Hypothalamus (tissue), 51 donors: Measurements from ENCODE around the gene GGCX.

Source experiments
- DNase-seq, 51 donors: peaks; one replicate each; lab custom pipeline; 2025; lab: John Stamatoyannopoulos, UW

Gene GGCX

DNA sequence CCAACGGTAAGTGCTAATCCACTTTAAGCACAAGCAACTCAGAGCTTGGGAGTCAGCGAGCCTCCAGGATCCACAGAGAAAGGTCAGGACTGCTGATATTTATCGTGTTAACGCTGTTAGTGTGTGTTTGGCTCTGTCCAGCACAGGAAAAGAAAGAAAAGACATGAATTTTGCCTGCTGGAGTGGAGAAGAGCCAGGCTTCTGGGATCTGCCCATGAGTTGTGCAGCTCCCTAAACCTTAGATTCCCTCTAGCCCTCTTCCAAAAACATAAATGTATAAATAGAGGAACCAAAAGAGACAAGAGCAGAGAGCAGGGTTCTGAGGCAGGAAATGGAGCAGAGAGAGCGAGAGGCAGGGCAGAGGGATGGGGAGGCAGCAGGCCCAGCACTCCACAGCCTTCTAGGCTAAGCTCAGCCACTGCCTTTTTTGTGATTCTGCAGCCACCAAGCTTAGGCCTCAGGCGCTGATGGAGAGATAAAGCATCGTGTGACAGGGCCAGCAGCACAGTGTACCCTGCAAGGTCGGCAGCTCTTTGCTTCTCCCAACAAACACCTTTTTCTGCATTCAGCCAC is 36.9 kb downstream of the GGCX start:
- DNase-seq: peak in 9 of 51 donors; percentile 25 to 48 (median 40)

DNA sequence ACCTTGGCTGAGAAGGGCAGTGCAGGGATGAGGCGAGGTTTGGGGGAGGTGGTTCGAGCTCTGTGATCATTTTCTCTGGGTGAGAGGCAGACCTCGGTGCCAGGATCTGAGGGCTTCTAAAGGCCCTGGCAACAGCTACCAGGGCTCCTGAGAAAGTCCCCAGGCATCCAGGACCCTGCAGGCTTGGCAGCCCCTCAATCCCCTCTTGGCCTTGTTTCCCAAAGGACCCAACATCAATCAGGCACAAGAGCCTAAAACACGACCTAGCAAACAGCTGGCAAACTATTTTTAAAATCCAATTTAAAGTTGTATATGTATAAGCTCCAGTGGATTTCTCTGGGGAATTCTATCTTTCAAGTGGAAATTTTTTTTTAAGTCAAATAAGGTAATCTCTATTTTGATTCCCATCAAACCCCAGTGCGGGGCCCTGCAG is 37.4 kb downstream of the GGCX start:
- peak in 21 of 51 donors; percentile 11 to 68 (median 33) for DNase-seq

DNA sequence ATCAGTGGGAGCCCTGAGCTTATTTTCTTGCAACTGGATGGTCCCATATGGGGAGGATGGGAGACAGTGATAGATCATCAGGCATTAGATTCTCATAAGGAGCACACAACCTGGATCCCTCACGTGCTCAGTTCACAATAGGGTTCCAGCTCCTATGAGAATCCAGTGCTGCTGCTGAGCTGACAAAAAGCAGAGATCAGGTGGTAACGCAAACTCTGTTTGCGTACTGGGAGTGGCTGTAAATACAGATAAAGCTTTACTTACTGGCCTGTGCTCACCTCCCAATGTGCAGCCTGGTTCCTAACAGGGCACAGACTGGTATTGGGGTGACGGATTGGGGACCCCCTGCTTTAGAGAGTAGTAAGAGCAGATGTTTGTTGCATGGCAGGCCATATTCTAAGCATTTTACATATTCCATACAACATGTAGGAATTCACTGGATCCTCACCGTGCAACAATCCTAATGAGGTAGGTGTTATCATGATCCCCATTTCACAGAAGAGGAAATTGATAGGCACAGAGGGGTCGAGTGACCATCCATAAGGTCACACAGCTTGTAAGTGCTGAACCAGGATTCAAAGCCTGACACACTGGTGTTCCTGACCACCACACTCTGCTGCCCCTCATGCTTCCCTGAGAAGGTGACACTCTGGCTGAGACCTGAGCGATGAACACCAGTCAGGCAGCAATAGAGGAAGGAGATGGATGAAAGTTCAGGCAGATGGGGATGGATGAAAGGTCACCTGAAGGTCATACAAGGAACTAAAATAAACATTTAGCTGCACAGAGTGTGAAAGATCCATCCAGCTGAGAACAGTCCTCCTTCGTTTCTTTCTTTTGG is 38.0 kb downstream of the GGCX start:
- DNase-seq: no peak

DNA sequence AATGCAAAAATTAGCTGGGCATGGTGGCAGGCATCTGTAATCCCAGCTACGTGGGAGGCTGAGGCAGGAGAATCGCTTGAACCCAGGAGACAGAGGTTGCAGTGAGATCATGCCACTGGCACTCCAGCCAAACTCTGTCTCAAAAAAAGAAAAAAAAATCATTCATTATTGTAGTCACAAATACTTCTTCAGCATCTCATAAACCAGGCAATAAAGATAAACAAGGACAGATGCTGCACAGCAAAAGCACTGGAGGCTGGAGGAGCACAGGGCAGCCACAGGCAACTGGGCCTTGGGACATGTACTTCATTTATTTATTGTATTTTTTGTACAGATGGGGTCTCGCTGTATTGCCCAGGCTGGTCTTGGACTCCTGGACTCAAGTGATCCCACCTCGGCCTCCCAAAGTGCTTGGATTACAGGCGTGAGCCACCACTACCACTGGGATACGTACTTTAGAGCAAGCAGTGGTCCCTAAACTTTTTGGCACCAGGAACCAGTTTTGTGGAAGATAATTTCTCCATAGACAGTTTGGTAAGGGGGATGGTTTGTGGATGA is 39.1 kb downstream of the GGCX start:
- no peak for DNase-seq

DNA sequence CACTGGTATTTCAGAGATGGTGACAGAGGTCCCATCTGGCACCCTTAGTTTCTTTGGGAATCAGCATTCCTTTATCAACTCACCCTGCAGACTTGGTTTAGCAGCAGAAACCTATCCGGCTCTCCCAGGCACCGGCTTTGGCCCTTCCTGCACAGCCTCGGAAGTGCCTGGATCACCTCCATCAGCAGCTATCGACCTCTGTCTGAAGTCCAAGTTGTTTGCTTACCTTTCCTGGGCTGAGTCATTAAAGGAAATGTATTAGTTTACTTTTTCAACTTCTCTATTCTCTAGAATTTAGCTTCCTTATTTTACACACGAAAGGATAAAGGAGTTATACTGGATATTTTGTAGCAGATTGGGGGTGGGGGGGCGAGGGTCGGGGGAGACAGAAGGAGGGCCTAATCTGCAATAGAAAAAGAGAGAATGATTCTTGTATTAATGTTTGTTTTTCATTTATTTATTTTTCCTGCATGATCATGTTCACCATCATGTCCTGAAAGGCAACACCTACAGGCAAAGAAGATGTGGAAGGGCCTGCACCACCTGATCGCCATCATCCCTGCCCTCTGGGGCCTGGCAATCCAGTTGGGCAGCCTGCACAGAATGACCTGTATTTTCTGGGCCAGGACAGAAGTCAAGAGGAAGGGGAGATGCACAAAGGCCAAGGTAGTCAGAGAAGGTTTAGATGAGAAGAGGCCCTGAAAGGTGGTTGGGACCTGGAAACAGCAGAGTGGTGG is 44.5 kb downstream of the GGCX start:
- DNase-seq: no peak

DNA sequence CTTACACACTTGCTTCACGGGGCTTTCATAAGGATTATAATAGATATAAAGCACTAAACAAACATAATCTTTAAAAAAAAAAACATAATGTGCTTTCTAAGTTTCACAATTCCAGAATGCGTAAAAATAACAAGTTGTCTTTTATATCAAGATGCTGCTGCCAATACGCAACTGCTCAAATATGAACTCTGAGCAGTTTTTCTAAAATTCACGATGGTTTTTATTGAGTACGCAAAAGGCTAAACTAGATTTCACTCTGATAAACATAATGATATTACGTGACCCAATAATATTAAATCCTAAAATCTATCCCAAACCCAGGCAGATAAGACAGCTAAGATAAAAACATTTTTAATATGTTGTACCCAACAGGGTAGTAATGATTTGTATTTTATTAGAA is 47.0 kb downstream of the GGCX start:
- DNase-seq: no peak

DNA sequence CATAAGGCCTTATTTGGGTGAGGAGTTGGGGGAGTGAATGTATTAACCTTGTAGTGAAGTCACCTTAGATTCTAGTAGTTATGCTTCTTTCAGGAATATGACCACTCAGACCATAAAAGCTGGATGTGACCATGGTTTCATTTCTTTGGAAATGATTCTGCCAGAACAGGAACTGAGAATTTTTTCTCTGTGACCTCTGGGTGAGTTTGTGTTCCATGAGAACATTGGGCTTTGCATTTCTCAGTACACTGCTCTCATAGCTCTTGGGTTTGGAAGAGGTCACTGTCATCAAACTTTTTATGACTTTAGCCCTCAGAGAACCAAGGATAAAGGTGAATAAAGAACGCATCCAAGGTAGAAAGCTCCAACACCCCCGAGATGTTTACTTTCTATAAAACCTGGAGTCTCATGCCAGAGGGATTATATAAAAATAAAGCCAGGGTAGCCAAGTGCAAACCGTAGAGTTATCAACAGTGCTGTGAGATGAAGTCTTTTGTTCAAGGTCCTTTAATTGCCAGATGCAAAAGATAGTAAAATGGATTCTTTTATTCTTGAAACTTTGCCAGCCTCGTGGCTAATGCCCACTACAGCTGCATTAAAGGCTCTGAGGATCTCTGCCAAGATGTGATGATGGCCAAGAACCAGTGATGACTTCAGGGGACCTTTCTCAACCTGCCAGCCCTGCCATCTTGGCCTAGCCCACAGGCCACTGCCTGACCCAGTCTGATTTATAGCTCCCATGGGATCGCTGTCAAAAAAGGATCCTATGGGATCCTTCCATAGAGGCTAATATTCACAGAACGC is 50.1 kb downstream of the GGCX start:
- no peak for DNase-seq

DNA sequence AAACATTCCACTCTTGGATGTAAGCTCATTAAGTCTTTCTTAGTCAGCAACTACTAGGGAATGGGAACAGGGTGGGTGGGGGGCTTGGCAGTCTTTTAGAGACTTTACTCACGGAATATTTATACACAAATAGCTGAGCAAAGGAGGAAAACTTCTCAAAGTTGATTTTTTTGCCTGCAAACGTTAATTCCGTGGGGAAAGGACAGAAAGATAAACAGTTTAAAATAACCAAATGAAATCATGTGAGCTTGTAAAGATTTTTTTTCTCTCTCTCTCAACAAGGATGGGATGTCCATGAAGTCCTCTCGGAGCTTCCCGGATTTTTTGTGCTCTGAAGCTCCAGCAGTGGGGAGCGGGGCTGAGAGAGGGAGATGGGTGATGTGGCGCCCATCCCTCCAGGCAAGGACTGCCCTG is 54.5 kb downstream of the GGCX start:
- no peak for DNase-seq

DNA sequence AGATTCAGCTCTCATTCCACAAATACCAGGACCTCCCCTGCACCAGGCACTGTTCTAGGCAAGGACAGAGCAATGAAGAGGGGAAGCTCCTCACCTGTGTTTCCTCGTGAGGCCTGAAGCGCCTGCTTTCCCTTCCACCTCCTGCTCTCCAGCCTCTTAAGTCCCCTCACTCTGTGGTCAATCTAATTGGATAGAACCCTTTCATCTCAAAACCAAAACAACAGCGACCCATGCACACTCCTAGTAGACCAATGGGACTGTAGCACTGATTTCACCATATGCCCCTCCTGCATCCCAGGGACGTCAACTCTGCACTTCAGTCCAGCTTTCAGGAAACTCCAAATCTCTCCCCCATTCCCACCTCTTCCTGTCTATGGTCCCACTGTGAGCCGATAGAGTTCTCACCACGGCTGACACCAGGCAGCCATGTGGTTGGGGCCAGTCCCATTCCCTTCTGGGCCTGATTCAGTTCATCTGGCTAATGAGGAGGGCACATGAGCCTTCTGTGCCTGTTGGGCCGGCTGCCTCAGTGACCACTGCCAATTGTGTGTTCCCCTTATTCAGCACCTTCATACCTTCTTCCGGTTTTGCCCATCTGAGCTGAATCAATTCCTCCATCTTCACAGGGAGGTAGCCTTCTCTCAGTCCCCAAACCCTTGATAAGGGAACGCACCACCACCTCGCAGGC is 55.6 kb downstream of the GGCX start:
- no peak for DNase-seq

DNA sequence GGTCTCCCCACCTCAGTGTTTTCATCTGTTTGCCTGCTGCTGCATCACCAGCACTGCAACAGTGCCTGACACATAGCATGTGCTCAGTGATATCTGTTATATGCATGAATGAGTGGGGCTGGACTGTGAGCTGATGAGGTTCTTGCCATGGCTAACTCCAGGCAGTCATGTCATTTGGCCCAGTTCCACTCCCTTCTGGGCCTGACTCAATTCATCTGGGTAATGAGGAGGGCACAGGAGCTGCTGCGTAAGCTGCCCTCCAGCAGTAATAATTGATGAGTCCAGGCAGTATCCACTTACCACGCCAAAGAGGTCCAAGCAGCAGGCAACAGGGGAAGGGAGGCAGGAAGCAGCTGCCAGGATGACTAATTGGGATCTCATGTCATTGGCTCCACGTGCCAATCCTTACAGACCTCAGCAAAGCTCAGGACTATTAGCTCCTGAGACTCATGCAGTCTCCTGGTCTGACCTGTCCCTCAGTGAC is 56.5 kb downstream of the GGCX start:
- DNase-seq: peak in 7 of 51 donors; percentile 13 to 57 (median 31)

DNA sequence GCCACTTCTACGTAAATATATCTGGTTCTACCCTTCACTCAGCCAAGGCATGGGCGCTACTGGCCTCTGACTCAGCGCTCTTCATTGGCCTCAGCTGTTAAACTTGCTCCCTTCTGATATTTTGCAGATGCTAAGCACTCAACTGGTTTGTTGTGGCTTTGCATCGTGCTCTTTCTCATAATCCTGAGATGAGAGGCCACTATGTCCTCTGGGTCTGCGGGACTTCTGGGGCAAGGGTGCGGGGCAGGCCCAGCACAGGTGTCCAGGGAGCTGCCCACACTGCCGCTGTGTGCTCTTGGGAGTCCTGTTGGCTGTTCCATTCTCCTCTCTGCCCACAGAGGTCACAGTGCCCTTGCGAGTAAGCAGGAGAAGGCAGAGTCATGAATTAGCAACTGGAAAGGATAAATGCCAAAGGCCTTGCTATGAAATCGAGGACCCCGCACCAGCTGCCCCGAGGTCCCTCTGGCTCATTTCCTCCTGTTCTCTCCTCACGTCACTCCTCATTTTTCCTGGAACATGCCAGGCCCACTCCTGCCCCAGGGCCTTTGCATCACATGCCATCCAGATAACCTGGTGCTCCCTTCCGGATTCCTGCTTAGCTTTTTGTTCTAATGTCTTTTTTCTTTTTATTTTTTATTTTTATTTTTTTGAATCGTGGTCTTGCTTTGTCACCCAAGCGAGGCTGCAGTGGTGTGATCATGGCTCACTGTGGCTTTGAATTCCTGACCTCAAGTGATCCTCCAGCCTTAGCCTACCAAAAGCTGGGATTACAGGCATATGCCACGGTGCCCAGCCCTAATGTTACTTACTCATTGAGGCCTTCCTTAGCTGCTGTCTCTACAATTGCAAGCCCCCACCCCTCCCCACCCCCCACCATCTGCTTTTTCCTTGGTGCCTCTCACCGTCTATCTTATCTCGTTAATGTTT is 57.2 kb downstream of the GGCX start:
- no peak for DNase-seq

DNA sequence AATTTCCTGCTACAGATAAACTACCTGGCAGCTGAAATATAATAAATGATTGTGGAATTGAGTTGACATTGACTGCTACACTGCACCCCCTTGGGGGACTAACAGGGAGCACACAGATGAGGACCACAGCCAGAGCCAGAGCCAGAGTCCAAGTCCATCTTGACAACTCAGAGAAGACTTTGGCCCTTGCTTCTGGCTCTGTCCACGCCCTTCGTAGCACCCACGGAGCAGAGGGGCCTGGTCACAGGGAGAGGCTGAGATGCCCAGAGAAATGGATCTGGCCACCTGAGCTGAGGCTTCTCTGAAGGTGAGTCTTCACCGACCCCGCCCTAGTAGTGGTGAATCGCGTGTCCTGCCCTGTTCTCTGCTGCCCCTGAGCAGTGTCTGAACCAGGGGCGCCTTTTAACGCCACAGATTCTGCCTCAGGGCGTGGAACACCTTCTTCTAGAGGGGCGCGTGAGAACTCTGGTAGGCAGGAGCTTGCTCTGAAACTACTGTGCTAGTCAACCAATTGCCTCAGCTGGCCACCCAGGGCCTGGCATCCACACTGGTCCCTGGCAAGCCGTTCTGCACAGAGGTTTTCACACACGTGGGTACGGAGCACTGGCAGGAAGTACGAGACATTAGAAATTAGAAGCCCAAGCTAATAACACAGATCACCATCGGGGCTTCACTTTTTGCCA is 58.0 kb downstream of the GGCX start:
- peak in 10 of 51 donors; percentile 6 to 38 (median 17) for DNase-seq

DNA sequence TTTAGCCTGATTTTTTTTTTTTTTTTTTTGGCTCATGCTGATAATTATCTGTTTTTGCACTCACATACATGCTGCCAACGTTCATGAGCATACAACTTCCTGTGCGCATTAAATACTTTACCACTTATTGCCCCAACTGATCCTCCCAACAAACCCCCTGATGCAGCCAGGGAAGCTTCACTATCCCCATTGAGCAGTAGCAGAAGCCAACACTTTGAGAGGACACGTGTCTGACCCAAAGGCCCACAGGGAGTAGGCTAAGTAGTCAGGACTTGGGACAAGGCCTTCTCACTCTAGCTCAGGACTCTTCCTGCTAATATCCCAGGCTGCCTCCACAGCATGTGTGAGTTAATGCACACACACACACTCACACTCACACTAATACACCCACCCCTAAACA is 58.6 kb downstream of the GGCX start:
- no peak for DNase-seq

DNA sequence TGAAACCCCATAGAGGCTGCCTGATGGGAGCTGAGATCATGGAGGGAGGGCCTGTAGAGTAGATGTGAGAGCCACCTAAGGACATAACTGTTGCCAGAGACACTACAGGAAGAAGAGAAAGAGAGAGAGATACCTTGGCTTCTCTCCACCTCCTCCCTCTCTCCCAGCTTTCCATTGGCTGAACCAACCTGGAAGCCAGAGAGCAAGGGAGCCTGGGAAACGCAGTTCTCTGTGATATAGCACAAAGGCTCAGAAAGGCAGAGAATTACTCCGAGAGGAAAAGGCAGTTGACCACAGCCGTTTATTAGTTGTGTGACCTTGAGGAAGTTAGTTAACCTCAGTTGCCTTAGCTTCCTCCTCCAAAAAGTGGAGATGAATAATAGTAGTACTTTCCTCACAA is 60.0 kb downstream of the GGCX start:
- no peak for DNase-seq

DNA sequence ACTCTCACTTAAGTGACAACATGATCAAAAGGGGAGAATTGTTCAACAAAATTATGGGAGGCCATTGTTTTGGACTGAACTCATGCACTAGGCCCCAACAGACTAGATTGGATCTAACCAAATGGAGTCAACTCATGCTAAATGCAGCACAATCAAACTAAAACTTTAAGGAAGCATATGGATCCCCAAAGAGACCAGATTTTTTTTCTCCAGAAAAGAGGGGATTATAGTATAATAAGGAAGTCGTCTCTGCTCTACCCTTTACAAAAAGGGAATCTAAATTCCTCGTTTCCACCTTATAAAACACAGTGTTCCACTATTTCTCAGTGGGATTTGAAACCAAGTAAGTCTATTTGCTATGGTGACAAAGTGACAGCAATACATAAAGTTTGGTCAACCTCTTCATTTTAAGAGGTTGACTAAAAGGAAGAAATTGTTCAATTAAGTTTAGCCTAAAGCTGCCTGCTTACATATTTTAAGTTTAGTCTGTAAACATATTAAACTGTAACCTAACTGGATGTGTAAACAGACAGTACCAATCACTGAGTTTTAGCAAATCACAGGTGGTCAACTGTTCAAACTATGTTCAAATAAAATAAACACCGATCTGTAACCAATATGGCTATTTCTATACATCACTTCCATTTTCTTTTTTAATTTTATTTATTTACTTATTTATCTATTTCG is 63.2 kb downstream of the GGCX start:
- DNase-seq: no peak

DNA sequence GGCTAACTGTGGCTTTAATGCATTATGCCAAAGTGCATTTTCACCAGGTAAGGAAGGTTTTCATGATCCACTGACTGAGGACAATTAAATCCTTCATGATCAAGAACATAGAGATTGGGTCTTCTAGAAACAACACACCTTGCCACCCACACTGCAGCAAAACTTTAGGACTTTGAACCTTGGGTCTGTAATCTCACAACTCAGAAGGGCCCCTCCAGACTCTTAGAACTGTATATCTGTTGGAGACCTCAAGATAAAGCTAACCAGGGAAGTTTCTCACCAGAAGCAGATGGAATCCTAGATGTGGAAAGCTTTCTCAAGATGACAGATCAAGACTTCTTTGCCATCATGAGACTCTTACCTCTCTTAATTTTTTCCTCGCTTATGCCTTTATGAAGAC is 64.9 kb downstream of the GGCX start:
- DNase-seq: no peak
